Left kidney (tissue), 2 donors: ENCODE data around the gene FSTL4. TPM values are rescaled to one million over a fixed set of nuclear protein-coding genes. Genes with fewer than 3 reads are reported as not detected.
A peak's percentile ranks its signal among the peaks of the same experiment; 100 is the strongest.

Experiments
- DNase-seq: peaks from one replicate; pipeline ENCODE4 v3.0.0-alpha.2; 2013
- polyA plus RNA-seq: library from polyadenylated mRNA; unstranded; fragments of 120-200 nt; gene quantifications from one replicate; pipeline ENCODE4 v1.2.1, GENCODE V29; 2013; ENCODE audit not compliant: insufficient read length

Gene FSTL4
- polyA plus RNA-seq, 1 donor: 0.91 TPM

DNA sequence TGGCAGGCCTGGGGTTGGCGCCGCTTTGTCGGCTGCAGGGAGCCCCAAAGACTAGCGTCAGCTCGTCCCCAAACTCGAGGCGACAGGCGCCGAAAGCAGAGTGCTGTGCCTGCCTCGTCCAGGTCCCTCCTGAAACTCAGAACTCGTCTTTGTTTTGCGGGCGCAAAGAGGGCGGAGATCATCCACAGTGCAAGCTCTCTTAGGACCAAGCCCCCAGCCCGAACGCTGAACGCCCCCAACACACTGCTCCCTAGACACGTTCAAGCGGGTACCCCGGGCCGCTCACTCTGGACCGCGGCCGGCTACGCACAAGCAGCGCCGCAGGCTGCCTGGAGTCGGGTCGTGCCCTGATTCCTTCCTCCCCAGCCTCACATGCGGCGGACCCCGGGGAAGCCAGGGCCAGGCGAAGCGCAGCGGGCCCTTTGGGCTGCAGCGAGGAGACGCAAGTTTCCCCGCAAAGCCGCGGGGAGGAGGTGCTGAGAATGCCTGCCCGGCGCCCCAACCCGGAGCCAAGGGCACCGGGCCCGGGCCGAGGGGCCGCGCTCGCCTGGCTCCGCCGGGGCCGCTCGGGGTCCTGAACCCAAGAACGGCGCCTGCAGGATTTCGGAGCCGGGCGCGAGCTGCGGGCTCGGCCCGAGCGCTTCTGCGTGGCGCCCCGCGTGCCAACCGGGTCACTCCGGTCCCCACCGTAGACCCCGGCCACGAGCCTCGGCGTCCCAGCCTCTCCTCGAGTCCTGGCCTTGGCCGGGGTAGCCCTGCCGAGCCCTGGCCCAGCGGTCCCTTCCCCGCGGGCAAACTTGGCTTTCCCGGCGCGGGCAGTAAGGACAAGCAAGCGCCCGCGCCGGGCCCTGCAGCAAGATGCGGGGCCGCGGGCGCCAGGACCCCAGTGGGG lies 738 bp downstream of the FSTL4 start:
- DNase-seq: no peak

DNA sequence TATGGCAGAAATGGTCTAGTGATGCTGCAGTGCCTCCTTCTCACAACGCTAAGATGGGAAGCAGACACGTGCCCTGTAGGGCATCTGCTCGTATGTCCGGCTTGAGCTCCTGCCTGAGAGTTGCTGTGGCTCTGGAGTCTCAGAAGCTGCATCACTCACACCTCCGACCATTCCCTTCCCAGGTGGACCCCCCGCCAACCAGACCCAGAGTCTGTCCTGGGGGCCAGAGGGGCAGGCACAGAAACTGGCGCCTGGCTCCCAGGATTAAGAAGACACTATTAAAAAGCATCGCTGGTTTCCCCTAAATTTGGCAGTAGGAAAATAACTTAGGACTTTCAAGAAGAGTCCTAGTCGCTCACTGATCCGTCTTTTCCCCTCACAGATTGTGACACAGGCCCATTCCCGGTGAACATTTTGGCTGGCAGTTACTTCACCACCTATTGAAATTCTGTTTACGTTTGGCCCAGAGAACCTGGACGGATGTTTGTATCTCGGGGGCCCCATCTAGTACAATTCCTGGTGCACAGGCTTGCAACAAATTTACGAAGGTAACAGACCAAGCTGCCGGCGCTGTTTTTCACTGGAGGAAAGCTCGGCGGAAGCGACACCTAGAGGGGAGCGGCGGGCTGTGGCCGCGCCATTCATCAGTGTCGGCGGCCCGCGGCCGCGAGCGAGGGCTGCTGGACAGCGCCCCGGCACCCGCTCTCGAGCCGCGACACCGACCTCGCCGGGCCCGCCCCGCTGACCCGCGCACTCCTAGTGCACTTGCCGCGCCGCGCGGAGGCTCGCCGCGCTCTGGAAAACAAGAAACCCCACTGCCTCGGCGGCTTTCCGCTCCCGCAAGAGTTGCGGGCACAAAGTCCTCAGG lies 1.6 kb downstream of the FSTL4 start:
- peak; percentile 68 for DNase-seq

DNA sequence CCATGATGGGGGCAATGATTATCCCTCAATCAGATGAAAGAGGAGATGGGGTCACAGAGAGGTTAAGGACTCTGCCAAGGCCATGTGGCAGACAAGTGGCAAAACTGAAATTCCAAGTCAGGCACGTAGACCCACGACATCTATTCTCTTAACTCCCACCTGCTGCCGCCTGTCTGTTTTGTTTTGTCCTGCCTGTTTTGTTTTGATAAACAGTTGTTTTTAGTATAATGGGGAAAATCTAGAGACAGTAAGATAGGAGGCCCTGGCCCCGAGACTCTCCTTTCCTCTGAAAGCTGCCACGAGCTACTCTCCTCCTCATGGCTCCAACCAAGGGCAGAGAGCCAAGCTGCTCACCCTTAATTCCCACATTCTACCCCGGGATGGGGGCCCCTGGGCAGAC lies 4.9 kb downstream of the FSTL4 start:
- DNase-seq: no peak

DNA sequence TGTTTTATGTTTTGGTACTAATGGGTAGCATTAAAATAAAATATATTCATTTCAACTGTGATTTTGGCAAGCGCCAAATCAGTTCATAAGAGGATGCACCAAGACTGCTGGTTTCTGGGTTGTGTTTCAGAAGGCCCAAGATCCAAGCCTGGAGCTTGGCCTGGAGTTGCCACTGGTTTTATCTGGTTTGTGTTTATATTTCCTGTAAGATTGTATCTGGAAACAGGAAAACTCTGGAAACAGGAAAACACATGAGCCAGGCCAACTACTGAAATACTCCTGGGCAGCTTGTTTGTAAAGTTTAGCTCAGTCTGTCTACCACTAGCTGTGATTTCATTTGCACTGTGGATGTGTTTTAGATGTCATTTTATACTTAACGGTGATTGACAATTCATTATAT lies 5.5 kb downstream of the FSTL4 start:
- DNase-seq: no peak

DNA sequence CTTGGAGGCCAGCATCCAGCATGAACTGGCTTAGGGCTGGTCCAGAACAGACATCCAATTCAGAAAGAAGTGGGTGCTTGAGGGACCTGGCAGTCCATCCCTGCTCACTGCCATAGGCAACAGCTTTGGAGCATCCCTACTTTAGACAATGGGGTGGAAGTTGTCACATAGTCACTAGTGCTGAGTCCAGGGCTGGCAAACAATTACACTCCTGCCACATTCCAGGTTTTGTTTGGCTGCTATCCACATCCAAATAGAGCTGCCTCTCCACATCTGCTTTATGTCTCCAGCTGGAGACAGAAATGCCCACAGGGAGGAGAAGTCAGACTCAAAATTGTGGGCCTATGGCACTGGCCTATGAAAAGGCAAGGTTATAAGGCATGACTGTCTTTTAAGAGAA lies 7.0 kb downstream of the FSTL4 start:
- DNase-seq: no peak

DNA sequence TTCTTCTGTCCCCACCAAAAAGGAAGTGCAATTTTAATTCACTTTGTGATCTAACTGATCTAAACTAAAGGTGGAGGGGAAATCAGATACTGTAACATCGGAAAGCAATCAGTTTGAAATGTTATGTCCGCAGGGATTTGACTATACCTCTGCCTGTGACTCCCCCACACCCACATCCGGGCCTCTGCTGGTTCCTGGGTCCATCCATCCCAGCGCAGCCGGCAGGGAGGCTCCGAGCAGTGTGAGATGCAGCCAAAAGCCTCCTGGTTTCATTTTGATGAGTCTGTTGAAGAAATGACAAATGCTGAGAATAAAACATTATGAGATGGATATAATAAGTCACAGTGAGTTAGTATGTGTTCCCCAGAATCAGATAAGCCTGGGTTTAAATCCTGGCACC lies 8.6 kb downstream of the FSTL4 start:
- DNase-seq: no peak

DNA sequence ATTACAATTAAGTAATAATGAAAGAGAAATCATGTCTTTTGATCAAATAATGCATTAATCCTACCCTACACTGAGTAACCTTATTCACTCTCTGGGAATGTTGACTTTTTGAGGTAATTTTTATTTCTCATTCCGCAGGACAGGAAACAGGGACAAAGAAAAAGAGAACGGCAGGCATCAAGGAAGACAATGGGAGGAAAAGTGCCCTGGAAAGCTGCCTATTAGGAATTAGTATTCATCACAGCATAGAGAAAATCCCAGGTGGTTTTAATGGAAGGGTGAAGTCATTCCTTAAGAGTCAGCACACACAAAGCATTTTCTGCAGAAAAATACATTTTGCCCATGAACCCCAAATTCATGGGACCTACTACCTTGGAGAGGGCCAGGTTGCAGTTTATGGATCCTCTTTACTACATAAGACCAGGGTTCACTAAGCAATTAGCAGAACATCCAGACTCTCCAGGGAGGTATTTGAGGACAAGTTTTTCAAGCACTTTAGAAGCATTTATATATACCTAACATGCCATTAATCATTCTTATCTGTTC lies 9.4 kb downstream of the FSTL4 start:
- DNase-seq: no peak

DNA sequence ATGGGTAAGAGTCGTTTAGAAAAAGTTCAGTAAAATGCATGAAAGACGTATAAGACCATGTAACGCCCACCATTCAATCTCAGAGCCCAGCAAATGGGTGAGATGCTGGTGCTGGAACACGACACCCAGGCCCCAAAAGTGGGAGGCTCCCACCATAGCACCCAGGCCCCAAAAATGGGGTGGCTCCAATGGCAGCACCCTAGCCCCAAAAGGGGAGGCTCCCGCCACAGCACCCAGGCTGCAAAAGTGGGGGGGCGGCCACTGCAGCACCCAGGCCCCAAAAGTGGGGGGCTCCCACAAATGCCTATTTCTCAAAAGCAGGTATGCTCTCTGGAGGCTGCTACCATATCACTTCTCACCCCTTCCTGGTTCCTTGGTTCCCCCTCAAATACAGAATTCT lies 12.7 kb downstream of the FSTL4 start:
- no peak for DNase-seq

DNA sequence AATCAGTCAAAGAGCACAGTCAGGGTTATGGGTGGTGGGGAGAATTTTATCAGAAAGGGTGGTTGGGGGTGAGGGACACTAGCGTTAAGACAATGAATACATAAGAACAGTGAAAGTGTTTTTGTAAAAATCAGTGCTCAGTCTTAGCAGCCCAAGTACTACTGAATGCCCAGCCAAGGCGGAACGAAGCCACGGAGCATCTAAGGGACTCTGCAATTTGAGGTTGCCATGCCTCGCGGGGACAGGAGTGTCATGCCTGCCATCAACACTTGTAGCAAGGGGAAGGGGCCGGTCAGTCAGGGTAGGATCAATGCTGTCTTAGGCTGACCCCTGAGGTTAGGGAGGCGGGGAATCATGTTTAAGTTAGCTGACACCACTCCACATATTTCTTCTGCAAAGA lies 13.3 kb downstream of the FSTL4 start:
- DNase-seq: no peak

DNA sequence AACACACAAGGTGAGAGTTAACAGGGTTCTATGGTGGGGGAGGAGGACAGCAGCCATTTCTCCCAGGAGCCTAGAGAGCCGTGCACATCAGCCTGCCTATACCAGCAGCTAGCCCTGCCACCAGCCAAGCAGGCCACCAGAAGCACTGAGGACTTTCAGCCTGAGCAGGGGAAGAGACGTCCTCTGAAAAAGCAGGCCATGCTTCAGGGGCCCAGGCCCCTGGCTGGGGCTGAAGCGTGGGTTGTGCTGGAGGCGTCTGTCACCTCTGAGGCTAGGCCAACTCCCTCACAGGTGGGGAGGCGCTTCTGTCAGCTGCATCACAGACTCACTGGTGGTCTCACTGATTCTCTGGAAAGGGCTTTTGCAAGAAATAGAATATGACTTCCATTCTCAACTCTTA lies 16.3 kb downstream of the FSTL4 start:
- DNase-seq: no peak

DNA sequence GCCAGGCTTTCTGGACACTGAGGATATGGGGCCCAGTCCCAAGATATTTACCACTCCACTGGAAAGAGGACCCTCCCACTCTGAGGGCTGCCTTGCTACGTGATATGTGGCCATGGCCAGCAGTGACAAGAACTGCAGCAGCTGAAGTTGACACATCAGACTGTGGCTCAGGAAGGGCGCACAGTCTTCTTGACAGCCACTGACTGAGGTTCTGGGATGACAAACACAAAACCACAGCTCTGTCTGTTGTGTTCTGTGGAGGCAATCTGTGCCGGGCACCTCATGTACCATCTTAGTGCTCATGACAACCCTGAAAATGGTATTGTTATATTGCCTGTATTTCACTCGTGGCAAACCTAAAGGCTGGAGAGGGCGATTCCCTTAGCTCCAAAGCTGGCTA lies 16.9 kb downstream of the FSTL4 start:
- no peak for DNase-seq

DNA sequence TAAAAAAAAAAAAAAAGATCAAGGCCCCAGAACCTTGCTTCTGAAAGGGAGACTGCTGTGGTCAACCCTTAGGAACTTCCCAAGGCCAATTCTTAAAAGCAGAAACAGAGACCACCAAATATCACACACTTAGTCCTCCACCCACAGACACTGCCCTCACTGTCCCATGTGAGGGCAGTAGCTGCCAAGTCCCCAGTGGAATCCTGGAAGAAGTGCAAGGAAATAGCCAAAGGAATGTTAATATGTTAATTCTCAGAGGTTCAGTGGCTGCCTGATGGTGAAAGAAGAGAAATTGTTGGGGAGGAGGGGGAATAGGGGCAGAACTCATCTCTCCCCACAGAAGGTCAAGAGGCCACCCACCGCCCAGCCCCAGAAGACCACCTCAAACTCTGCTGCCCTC lies 23.1 kb downstream of the FSTL4 start:
- DNase-seq: no peak

DNA sequence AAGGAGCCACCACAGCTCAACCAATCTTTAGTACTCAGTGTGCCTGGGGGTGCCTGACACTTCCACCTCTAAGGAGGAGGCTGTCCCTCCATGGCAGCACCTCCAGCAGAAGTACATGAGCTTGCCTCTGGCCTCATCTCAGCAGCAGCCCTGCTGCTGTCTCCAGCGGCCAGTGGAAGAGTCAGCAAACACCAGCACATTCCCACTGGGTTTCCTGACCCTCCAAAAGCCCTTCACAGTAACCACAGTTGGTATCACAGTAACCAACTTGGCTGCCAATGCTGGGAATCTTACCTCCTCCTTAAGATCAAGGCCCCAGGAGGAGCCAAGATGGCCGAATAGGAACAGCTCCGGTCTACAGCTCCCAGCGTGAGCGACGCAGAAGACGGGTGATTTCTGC lies 29.4 kb downstream of the FSTL4 start:
- no peak for DNase-seq

DNA sequence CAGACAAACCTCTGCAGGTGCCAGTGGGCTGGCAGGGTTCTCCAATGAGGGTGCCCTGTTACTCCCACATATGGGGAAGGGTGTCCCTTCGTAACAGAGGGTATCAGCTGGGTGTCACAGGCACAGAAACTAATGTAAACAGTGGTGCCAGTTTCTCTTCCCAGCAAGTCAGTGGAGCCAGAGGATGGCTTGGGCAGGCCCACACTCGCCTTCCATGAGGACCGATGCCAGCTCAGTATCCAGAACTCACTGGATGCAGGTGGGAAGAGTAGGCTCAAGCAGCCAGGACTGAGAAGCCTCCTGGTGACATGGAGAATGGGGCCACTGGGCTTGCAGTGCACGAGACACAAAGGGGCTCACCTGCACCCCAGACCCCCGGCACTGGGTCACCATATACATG lies 30.4 kb downstream of the FSTL4 start:
- no peak for DNase-seq

DNA sequence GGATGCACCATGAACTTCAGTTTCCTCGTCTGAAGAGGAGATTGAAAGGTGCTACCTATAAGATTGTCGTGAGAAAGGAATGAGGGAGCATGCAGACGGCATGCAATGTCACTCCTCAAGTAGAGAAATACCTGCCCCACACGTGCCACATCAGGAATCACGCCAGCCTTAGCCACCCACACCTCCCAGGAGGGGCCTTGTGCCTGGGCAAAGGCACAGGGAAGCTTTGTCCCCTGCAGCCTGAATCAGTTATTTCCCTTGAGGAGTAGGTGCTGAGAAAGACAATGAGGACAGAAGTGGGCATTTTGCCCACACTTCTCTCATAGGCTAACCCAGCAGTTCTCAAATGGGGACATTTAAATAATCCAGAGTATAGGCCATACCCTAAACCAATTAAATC lies 31.0 kb downstream of the FSTL4 start:
- no peak for DNase-seq

DNA sequence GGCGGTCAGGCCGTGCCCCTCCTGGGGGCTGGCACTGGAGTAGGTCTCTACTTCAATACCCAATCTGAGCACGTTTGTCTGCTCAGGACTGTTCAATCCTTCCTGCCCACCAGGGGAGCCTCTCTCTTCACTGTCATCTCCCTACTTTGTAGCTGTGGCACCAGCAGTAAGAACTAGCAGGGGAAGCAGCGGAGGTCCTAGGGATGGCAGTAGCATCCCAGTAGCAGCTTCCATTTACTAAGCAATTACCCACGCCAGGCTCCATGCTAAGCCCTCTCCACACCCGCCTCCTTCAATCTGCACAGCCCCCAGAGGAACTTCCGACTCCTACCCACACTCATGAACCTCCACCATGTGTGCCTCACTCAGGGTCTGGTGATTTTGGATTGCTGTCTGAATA lies 31.7 kb downstream of the FSTL4 start:
- no peak for DNase-seq

DNA sequence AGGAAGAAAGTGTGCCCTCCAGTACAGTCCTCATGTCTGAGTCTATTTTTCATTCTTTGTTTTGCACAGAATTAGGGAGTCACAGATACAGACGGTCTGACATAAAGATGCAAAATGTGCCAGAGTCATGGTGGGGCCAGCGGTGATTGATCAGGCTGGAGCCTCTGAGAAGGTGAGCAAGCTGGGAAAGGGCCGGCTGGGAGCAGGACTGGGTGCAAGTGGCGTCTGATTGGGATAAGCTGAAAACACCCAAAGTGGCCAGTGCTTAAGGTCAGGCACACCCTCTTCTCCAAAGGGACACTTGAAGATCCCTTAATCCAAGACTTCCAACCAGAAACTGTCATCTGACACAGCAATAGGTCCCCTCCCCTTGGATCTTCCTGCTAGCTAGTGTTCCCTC lies 32.6 kb downstream of the FSTL4 start:
- no peak for DNase-seq

DNA sequence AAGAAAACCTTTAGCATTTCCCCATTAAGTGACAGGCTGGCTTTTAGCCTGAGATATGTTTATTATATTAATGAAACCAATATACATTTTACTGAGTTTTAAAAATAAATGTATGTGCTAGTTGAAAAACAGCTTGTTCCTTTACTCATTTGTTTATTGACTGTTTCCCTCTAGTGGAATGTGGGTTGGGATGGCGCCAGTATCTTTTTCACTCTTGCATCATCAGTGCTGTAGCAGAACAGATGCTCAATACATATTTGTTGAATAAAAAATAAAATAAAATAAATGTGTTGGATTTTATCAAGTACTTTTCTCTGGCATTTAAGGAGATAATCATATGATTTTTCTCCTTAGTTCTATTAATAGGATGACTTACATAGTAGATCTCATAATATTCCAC lies 43.0 kb downstream of the FSTL4 start:
- DNase-seq: no peak

DNA sequence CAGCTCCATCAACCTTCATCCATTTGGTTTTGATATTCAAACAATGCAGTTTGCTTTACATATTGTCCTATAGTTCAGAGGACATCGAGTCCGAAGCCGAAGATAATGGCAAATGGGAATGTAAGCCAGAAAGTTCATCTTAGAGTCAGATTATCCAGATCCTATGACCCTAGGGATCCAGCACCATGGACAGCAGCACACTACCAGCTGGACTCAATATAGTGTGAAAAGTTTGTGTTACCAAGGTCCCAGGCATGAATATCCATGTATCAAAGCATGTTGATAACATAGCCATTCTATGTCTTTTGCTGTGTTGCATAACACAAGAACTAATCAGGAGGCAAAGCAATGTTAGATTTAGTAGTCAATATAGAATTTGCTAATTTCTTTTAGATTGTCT lies 46.3 kb downstream of the FSTL4 start:
- DNase-seq: peak; percentile 73

DNA sequence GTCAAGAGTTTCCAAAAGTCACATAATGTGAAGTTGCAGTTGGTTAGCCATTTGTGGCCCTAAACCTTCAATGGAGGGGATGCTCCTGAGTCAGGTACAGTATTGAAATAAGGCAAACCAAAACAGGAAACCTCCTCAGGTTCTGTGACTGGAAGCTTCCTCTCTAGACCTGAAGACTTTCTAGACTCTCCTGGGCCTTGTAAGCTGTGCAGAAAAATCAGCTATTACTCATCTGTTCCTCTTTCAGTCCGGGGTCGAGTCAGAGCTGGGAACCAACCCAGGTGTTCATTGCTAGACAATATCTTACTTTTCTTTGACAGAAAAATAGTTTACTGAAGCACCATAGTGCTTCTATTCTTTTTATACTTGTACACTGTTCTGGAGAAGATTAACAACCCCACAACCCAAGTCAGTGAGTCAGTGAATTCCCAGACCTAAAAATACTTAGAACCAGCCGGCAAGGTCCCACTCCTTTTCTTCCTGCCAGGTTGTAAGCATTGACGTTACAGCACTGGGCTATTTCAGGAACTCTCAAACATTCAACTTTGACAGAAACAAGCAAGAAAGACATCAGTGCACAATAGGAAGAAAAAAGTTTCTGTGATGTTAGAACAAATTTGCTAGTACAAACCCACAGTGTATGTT lies 47.3 kb downstream of the FSTL4 start:
- DNase-seq: no peak

DNA sequence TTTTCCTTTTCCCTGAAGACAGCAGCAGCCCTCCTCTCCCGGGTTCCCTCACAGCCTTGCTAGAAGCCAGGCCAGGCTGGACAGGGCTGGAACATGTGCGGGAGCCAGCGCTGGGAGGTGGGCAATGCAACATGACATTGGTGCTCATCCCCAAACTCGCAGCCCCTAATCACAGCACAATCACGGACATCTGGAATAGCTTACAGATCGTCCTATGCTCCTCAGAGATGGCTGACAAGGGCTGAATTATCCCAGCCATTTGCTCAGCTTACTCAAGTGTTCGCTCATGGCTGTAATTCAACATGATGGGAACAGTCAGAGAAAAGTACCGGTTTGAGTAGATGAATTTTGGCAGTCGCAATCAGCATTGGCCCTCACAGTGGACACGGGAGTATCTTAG lies 49.8 kb downstream of the FSTL4 start:
- DNase-seq: no peak

DNA sequence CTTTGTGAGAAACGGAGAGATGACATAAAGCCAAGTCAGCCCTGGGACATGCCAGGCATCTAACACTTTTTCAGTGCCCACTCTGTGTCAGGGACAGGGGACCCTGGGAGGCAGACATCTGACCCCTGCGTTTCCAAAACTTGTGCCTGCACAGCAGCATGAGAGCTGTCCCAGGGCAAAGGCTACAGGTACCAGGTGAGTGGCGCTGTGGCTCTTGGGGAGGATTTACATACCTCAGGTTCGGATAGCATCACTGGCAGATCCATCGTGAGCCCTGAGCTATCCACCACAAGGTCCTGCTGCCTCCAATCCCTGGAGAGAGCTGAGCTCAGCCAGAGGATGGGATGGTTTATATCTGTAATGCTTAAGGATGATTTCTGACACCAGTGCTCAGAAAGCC lies 52.4 kb downstream of the FSTL4 start:
- no peak for DNase-seq

DNA sequence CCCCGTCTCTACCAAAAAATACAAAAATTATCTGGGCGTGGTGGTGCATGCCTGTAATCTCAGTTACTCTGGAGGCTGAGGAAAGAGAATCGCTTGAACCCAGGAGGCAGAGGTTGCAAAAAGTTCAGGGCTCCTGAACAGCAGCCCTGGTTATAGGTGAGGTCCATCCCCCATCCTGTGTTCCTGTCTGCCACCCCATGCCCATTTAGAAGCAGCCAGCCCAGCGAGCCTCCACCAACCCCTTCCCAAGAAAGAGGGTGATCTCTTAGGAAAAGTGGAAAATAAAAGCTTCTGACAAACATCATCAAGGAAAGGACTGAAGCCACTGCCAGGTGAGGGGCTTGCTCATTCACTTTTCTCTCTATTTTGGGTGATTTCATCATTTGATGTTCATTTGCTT lies 55.8 kb downstream of the FSTL4 start:
- DNase-seq: no peak
